HG03520 (cell line): ENCODE data around the gene POLE.

ENCODE experiments used
- ATAC-seq: cut with Tn5 transposase; IDR thresholded peaks from one replicate; pipeline ENCODE4 v1.9.1; 2021; ENCODE audit warnings: mild to moderate bottlenecking, moderate library complexity; ENCODE audit not compliant: unreplicated experiment

The POLE gene

GRCh38 chr12:132617822-132618682 is 69.1 kb downstream of the POLE start:
- ATAC-seq, result no peak

GRCh38 chr12:132617135-132617701 is 69.9 kb downstream of the POLE start:
- no peak for ATAC-seq

- no peak for ATAC-seq
Measured at GRCh38 chr12:132615579-132616038, 71.5 kb downstream of the POLE start.

DNA sequence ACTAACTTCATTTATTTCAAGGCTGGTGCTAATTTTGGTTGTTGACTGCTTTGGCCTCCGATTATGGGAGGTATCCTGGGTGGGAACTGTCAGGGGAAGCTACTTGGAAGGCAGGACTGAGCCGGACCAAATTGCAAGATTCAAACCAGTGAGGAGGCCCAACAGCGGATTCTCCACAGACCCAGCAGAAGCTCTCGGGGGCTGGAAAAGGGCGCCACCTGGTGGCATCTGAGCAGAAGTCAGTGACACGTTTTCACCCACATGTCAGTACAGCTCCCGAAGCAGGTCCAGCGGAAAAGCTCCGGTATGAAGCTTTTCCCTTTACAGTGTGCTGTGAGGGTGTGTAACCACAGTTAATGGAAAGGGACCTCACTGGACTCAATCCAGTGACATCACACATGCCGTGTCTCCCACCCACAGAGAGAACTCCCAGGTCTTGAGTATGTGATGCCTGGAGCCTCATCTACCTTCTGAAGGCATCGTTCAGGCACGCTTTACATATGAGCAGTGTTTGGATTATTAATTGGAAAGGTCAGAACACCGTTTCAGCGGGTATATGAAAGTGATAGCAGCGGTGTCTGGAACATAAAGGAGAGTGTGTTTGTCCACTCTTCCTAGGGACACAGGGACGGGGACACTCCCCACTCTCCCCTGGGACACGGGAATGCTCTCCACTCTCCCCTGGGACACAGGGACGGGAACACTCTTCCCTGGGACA is 72.1 kb downstream of the POLE start:
- ATAC-seq, result no peak

GRCh38 chr12:132614029-132614428 is 73.1 kb downstream of the POLE start:
- ATAC-seq, result no peak

GRCh38 chr12:132611620-132612019 is 75.5 kb downstream of the POLE start:
- no peak for ATAC-seq

DNA sequence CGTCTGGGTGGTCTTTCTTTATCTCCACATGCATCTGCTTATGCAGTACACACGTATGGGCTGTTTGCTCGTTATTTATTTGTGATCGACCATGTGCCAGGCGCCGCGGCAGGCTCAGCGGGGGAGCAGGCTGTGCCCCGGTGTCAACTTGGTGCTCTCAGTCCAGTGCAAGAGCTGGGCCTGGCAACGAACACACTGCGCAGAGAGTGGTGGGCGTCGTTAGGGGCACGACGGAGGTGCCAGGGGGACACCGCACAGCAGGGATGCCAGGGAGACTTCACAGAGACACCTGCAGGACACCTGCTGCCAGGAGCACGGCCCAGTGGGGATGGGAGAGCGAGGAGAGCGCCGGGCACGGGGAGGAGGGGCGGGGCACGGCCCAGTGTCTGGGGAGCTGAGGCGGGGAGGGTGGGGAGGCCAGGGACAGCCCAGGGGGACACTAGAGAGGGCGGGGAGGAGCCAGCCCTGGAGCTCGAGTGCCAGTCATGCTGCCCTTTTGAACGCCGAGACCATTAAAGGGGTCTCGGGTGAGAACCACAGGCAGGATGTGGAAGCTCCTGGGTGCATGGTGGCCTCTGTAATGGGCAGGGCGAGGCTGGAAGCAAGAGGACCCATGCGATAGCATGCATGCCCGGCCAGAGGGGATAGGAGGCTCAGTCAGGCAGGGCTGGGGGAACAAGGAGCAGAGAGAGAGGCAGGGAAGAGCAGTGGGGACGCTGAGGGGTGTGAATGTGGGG is 76.1 kb downstream of the POLE start:
- no peak for ATAC-seq

- no peak for ATAC-seq
Measured at GRCh38 chr12:132610051-132610759, 76.9 kb downstream of the POLE start, which contains the start of gene LRCOL1. Gene LRCOL1, minus strand, starts transcription at chr12:132610582. Its CDS starts 4,331 bp downstream, at chr12:132606251.

- ATAC-seq, result no peak
Measured at GRCh38 chr12:132608231-132609171, 78.6 kb downstream of the POLE start.

GRCh38 chr12:132606927-132607326 is 80.2 kb downstream of the POLE start:
- no peak for ATAC-seq

- no peak for ATAC-seq
Measured at GRCh38 chr12:132606466-132606865, 80.7 kb downstream of the POLE start.

- no peak for ATAC-seq
Measured at GRCh38 chr12:132605892-132606291, 81.2 kb downstream of the POLE start.

DNA sequence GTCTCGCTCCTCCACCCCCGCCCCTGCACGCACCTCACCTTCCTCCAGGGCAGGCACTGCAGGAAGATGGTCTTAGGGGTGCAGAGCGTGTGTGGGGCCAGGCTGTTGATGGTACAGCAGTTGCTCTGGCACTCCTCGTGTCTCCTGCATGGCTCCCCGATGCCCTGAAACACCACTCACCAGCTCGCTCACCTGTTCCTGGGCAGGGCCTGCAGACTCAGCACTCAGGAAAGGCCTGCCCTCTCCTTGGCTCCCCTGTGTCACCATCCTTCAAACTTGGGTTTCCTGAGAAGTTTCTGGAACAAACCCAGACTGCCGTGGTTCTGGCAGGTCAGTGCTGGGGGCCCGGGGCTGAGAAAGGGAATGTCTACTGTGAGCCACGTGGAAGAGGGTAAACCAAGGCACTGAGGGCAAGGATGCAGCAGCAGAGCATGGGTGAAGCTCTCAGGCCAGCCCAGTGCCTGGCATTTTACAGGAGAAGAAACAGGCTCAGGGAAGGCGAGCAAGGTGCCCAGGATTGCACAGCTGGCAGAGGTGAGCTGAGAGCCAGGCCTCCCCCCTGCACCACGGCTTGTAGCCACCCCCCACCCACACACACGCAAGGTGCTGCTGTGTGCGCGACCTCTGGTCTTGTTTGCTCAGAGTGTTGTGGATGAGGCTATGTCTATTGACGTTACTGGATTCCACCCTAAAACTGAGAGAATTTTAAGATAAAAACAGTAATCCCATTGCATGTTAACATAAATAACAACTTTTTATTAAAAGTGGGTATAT is 82.3 kb downstream of the POLE start:
- ATAC-seq, result no peak

DNA sequence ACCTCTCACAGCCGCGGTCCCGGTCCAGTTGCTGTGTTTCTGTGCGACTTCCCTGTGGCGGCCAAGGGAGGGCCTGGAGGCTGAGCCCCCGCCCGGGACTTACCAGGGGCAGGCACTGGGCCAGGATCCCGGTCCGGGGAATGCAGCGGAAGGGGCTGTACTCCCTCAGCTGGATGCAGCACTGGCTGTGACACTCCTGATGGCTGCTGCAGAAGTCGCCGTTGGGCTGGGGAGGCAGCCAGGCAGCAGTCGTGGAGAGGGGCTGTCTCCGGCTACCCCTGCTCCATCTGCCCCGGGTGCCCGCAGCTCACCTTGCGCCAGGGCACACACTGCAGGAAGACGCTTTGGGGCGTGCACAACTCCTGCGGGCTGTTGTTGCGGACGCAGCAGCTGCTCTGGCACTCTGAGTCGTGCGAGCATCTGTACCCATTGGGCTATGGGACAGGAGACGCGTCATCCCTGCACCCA is 83.0 kb downstream of the POLE start:
- no peak for ATAC-seq

DNA sequence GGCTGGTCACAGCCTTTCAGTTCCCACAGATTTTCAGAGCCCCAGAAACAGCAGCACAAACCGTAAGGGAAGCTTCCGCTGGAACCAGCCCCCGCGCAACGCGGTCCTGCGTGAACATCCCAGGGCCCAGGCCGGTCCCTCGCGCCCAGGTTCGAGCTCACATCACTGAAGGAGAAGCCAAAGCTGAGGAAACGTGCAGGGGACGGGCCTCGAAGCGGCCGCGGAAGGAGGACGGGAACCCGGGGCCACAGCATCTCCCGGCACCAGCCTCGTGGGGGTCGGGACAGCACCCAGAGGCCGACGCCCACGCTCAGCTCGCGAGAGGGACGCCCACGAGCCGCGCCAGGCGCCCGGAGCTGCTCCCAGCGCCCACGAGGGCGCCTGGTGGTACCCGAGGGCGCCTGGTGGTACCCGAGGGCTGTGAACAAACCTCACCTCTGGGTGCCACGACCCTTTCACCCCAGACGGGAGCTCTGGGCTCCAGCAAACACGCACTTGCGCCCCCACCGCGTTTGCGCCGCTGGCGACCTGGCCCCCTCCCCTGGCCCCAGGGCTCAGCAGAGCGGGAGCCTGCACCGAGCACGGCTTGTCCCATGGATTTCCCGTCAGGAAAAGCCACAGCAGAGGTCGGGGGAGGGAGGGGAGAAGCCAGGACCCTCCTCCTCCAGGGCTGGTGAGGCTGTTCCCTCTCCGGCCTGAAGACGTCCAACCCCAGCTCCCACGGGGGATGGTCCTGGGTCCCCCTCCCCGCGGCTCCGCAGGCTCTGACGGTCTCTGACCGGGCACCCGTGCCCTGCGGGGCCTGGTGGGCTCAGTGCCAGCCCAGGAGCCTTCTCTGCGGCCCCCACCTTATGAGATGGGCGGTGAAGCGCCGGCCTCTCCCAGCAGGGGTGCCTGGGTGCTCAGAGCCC is 83.6 kb downstream of the POLE start:
- ATAC-seq, result no peak

- no peak for ATAC-seq
Measured at GRCh38 chr12:132602572-132603239, 84.4 kb downstream of the POLE start.
